ENCODE results near the gene POLR2H.

The POLR2H gene

GRCh38 chr3:184351511-184352148, 9.9 kb upstream of the POLR2H start:
- peak in 1 of 56 donors; percentile 24 for DNase-seq

- DNase-seq: no peak
Measured at GRCh38 chr3:184352149-184352785, 9.2 kb upstream of the POLR2H start.

GRCh38 chr3:184352897-184353545, 8.5 kb upstream of the POLR2H start:
- DNase-seq: no peak

GRCh38 chr3:184353546-184353941, 8.0 kb upstream of the POLR2H start:
- no peak for DNase-seq

- peak in 22 of 56 donors; percentile 9 to 71 (median 30) for DNase-seq
Measured at GRCh38 chr3:184354121-184354728, 7.3 kb upstream of the POLR2H start.

- DNase-seq: no peak
Measured at GRCh38 chr3:184354754-184355153, 6.8 kb upstream of the POLR2H start.

GRCh38 chr3:184355261-184356040, 6.1 kb upstream of the POLR2H start:
- no peak for DNase-seq

- no peak for DNase-seq
Measured at GRCh38 chr3:184357248-184358123, 4.0 kb upstream of the POLR2H start.

GRCh38 chr3:184358124-184358767, 3.3 kb upstream of the POLR2H start:
- DNase-seq: no peak

- no peak for DNase-seq
Measured at GRCh38 chr3:184358921-184359350, 2.6 kb upstream of the POLR2H start.

GRCh38 chr3:184359610-184360009, 1.9 kb upstream of the POLR2H start:
- peak in 50 of 56 donors; percentile 11 to 87 (median 62) for DNase-seq

- peak in 9 of 56 donors; percentile 10 to 52 (median 35) for DNase-seq
Measured at GRCh38 chr3:184360070-184360928, 1.2 kb upstream of the POLR2H start.

- peak in 3 of 56 donors; percentile 36 to 60 (median 59) for DNase-seq
Measured at GRCh38 chr3:184360929-184361531, 480 bp upstream of the POLR2H start.

- DNase-seq: peak in 46 of 56 donors; percentile 46 to 90 (median 79)
Measured at GRCh38 chr3:184361932-184362667, 590 bp downstream of the POLR2H start.

- DNase-seq: peak; percentile 57 to 96 (median 89)
Measured at GRCh38 chr3:184362668-184363546, 1.4 kb downstream of the POLR2H start.

- no peak for DNase-seq
Measured at GRCh38 chr3:184366619-184367289, 5.2 kb downstream of the POLR2H start.

Measured in amygdala (tissue), 56 donors.